Thyroid gland (tissue), 4 donors: ENCODE results near the gene TMEM221.

ENCODE experiments used
- CTCF ChIP-seq, 6 experiments: fragments of 200-600 bp in 3 of 6; fragments of 450-650 bp in 3 of 6; sonication (generic) in 3 of 6; IDR thresholded peaks; one replicate each; pipeline ENCODE4 v1.5.1; 2016 to 2019; ENCODE audit warnings: antibody characterized with exemption in 6 of 6, mild to moderate bottlenecking in 2 of 6, inconsistent platforms in 1 of 6, moderate library complexity in 1 of 6
- POLR2A ChIP-seq, 2 donors: fragments of 450-650 bp; IDR thresholded peaks; one replicate each; pipeline ENCODE4 v1.6.1; 2017; ENCODE audit warnings: antibody characterized with exemption in 2 of 2, mild to moderate bottlenecking in 2 of 2, moderate library complexity in 1 of 2

DNA sequence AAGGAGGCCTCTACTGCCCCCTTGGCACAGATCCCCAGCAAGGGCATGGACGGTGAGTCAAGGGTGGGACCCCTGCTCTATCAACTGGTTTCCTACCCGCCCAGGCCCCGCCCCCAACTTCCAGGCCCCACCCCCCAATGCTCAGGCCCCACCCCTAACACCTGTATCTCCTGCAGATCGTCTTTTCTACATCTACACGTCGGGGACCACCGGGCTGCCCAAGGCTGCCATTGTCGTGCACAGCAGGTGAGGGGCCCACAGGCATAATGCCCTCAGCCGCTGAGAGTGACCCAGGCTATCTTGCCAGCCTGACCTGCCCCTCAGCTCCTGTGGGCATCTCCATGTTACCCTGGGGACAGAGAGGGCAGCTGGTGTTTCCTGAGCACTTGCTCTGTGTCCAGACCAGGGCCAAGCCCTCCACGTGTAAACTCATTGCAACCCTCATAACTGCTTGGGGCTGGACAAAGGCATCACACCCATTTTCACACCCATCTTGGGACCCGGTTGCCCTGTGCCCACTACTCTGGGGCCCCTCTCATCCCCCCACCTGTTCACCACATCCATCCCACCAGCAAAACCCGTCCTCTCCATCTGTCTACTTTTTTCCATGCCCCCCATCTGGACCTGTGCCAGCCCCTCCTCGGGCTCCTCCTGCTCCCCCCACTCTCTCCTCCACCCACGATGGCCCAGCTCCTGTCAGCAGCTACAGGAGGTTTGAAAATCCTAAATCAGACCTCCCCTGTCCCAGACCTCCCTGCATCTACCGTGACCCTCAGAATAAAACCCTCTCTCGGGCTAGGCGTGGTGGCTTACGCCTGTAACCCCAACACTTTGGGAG lies 39.0 kb upstream of the TMEM221 start:
- TF ChIP-seq CTCF (IDR thresholded peaks at IDR 0.05) (no peak), POLR2A (IDR thresholded peaks at IDR 0.05) (no peak)
